ENCODE results near the gene BTBD19.
A peak's percentile ranks its signal among the peaks of the same experiment; 100 is the strongest.
"Not testable (repeated sequence)": the region's sequence is repeated elsewhere in the genome, so short reads cannot be mapped to it uniquely, and the experiment has no call there.

The BTBD19 gene

DNA sequence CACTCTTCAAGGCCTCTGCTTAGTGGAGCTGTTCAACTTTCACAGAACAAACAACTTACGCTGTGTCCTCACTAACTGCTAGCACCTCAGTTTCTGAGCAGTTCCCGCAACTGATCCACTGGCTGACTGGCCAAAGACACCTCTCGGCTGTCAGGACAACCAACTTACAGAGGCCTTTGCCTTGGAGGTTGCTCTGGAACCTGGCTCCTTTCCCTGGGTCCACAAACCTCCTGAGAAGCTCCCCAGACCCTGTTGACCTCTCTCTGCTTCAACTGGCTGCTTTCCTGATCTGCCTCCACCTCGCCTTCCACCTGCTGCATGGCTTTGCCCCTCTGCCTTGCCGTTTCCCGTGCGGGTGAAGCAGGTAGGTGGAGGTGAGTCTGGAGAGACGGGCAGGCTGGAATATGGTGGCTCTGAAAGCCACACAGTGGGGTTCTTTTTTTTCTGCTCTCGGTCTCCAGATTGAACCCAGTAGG, 13.0 kb downstream of the BTBD19 start:
- no peak overlapping the region for H3K27ac ChIP-seq (ENCODE audit: low read depth in 2 of 2, low read length in 2 of 2)
- peaks cover 12 to 14% of the 10 kb centered on the region in 2 donors for H3K4me1 ChIP-seq (ENCODE audit: control insufficient read depth in 2 of 2, insufficient read depth in 2 of 2, low read length in 2 of 2)
- H3K36me3 ChIP-seq (ENCODE audit: control insufficient read depth in 2 of 2, insufficient read depth in 2 of 2, low read length in 2 of 2), result no peaks in the 10 kb centered on the region
- no peak overlapping the region for H3K4me3 ChIP-seq (ENCODE audit: low read length in 2 of 2)
- H3K27me3 ChIP-seq (ENCODE audit: control insufficient read depth in 2 of 2, insufficient read depth in 2 of 2, low read length in 2 of 2), result no peaks in the 10 kb centered on the region
- no peak overlapping the region for H3K9ac ChIP-seq (ENCODE audit: low read depth in 1 of 2, low read length in 2 of 2)
- H3K9me3 ChIP-seq (ENCODE audit: control insufficient read depth in 2 of 2, low read length in 2 of 2), result no peaks in the 10 kb centered on the region

DNA sequence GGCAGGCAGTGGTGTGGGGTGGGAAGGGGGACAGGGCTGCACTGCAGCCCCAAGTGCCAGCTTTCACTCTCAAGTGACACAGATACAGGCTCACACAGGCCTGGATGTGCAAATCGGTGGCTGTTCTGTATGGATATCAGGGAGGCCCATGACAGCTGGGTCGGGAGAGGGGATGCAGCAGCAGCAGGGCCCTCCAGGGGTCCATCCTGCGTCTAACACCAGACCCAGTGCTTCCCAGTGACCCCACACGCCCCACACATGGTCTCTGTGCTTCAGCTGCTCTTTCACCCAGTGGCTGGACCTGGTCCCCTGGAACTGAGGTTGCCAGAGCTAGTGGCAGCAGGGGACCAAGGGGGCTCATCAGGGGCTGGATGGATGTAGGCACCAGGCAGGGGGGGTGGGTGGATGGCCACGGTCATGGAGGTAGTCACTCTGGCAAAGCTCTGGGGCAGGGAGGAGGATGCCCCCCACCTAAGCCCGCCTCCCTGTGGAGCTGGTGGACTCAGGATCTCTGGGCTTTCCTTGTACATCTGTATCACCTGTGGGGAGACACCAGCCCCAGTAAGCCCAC, 13.9 kb downstream of the BTBD19 start:
- Histone ChIP-seq H3K27me3 (ENCODE audit: control insufficient read depth in 2 of 2, insufficient read depth in 2 of 2, low read length in 2 of 2) (no peaks in the 10 kb centered on the region), H3K27ac (ENCODE audit: low read depth in 2 of 2, low read length in 2 of 2) (no peak overlapping the region), H3K9ac (ENCODE audit: low read depth in 1 of 2, low read length in 2 of 2) (no peak overlapping the region), H3K9me3 (ENCODE audit: control insufficient read depth in 2 of 2, low read length in 2 of 2) (no peaks in the 10 kb centered on the region), H3K4me1 (ENCODE audit: control insufficient read depth in 2 of 2, insufficient read depth in 2 of 2, low read length in 2 of 2) (peaks cover 12 to 14% of the 10 kb centered on the region in 2 donors), H3K4me3 (ENCODE audit: low read length in 2 of 2) (no peak overlapping the region), H3K36me3 (ENCODE audit: control insufficient read depth in 2 of 2, insufficient read depth in 2 of 2, low read length in 2 of 2) (no peaks in the 10 kb centered on the region)

DNA sequence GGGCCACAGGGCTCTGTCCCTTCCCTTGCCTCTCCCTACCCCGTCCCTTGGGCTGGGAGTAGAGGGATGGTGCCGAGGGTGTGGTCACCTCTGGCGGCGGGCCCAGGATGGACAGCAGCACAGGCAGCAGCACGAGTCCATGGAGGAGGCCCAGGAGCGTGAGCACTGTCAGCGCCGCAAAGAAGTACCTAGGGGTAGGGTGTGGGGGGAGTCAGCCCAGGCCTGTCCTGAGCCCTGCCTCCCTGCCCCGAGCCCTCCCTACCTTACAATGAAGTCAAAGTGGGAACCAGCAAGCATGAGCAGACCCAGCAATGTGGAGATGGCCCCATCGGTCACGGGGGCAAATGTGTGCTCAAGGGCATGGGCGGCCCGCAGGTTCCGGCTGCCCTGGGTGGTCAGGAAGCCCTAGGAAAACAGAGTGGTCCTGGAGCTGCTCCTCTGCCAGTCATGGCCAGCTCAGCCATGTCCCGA, 14.7 kb downstream of the BTBD19 start:
- no peaks in the 10 kb centered on the region for H3K27me3 ChIP-seq (ENCODE audit: control insufficient read depth in 2 of 2, insufficient read depth in 2 of 2, low read length in 2 of 2)
- no peak overlapping the region for H3K4me3 ChIP-seq (ENCODE audit: low read length in 2 of 2)
- H3K27ac ChIP-seq (ENCODE audit: low read depth in 2 of 2, low read length in 2 of 2), result no peak overlapping the region
- H3K4me1 ChIP-seq (ENCODE audit: control insufficient read depth in 2 of 2, insufficient read depth in 2 of 2, low read length in 2 of 2), result peaks cover 12 to 14% of the 10 kb centered on the region in 2 donors
- H3K36me3 ChIP-seq (ENCODE audit: control insufficient read depth in 2 of 2, insufficient read depth in 2 of 2, low read length in 2 of 2), result no peaks in the 10 kb centered on the region
- H3K9me3 ChIP-seq (ENCODE audit: control insufficient read depth in 2 of 2, low read length in 2 of 2), result no peaks in the 10 kb centered on the region
- no peak overlapping the region for H3K9ac ChIP-seq (ENCODE audit: low read depth in 1 of 2, low read length in 2 of 2)

DNA sequence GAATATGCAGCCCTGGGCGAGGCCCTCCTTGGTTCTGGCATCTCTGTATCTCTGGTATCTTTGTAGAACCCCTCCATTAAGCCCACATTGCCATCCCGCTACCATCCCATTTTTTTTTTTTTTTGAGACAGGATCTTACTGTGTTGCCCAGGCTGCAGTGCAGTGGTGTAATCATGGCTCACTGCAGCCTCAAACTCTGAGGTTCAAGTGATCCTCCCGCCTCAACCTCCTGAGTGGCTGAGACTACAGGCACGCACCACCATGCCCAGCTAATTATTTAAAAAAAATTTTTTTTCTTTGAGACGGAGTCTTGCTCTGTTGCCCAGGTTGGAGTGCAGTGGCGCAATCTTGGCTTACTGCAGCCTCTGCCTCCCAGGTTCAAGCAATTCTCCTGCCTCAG, 16.1 kb downstream of the BTBD19 start:
- not testable (repeated sequence) for H3K9me3 ChIP-seq (ENCODE audit: control insufficient read depth in 2 of 2, low read length in 2 of 2); H3K27me3 ChIP-seq (ENCODE audit: control insufficient read depth in 2 of 2, insufficient read depth in 2 of 2, low read length in 2 of 2); H3K36me3 ChIP-seq (ENCODE audit: control insufficient read depth in 2 of 2, insufficient read depth in 2 of 2, low read length in 2 of 2); H3K27ac ChIP-seq (ENCODE audit: low read depth in 2 of 2, low read length in 2 of 2); H3K9ac ChIP-seq (ENCODE audit: low read depth in 1 of 2, low read length in 2 of 2); H3K4me3 ChIP-seq (ENCODE audit: low read length in 2 of 2)
- peaks cover 8 to 10% of the 10 kb centered on the region in 2 donors for H3K4me1 ChIP-seq (ENCODE audit: control insufficient read depth in 2 of 2, insufficient read depth in 2 of 2, low read length in 2 of 2)

DNA sequence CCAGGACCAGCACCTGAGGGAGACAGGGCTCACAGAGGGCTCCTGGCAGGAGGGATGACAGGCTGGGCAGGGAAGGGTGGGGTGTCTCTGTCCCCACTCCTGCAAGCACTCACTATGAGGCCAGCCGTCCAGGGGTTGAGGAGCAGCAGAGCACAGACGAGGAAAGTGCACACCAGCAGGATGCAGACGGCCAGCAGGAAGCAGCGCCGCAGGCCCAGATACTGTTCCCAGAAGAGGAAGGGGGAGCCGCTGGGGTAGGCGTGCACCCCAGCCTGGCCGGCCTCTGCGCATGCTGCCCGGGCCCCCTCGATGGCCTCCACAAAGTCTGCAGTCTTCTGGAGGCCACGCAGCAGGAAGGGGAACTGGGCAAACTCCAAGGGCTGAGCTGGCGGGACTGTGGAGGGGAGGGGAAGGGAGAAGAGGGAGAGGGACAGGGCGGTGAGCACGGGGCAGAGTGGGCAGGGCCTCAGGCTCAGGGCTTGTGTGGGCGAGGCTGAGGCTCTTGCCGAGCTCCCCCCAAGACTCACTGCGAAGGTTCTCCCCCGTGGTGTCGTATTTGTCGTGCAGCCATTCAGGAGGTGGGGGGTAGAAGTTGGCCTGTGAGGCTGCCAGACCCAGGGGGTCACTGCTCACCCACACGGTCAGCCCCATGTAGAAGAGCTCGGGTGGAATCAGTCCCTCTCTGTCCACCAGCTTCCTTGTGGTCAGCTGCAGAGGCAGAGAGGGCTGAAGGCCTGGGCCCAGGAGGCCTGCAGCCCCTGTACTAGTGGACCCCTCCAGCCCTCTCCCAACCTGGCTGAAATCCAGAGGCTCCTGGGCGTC, 18.3 kb downstream of the BTBD19 start:
- H3K9ac ChIP-seq (ENCODE audit: low read depth in 1 of 2, low read length in 2 of 2), result peak overlapping the region in 1 of 2 donors; percentile 33
- peak overlapping the region; percentile 37 to 48 for H3K27ac ChIP-seq (ENCODE audit: low read depth in 2 of 2, low read length in 2 of 2)
- H3K27me3 ChIP-seq (ENCODE audit: control insufficient read depth in 2 of 2, insufficient read depth in 2 of 2, low read length in 2 of 2), result no peaks in the 10 kb centered on the region
- H3K4me3 ChIP-seq (ENCODE audit: low read length in 2 of 2), result no peak overlapping the region
- H3K36me3 ChIP-seq (ENCODE audit: control insufficient read depth in 2 of 2, insufficient read depth in 2 of 2, low read length in 2 of 2), result no peaks in the 10 kb centered on the region
- no peaks in the 10 kb centered on the region for H3K9me3 ChIP-seq (ENCODE audit: control insufficient read depth in 2 of 2, low read length in 2 of 2)
- H3K4me1 ChIP-seq (ENCODE audit: control insufficient read depth in 2 of 2, insufficient read depth in 2 of 2, low read length in 2 of 2), result no peaks in the 10 kb centered on the region

DNA sequence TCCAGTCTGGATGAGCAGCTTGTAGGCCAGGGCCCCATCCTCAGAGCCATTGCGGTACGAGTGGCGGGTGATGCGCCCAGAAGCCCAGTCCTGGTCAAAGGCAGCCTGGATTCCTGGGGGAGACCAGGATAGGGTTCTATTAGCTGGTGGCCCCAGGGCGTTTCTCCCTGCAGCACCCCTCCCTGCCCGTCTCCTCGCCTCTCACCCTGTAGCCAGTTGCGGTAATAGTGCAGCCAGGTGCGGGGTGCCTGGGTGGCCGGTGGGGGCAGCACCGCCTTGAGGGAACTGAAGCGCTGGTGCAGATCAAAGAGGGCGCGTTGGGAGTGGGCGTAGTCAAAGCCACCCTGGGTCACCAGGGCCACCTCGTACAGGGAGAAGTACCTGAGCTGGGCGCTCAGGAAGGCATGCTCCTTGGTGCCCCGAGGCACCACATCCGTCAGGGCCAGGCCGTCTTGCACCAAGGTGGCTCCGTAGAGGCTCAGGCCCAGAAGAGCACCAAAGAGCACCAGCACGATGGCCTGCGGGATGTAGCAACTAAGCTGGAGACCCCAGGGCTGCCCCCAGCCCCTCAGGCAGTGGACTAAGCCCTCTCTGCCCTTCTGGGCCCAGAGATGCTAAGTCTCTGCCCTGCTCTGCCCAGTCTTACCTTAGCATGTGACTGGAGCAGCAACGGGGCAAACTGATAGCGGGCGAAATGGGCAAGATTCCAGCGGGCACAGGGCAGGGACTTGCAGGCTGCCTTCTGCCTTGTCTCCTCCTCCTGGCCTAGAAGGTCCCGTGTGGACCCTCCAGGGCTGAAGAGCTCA, 19.1 kb downstream of the BTBD19 start:
- Histone ChIP-seq H3K4me3 (ENCODE audit: low read length in 2 of 2) (no peak overlapping the region), H3K9me3 (ENCODE audit: control insufficient read depth in 2 of 2, low read length in 2 of 2) (no peaks in the 10 kb centered on the region), H3K36me3 (ENCODE audit: control insufficient read depth in 2 of 2, insufficient read depth in 2 of 2, low read length in 2 of 2) (no peaks in the 10 kb centered on the region), H3K9ac (ENCODE audit: low read depth in 1 of 2, low read length in 2 of 2) (no peak overlapping the region), H3K4me1 (ENCODE audit: control insufficient read depth in 2 of 2, insufficient read depth in 2 of 2, low read length in 2 of 2) (no peaks in the 10 kb centered on the region), H3K27me3 (ENCODE audit: control insufficient read depth in 2 of 2, insufficient read depth in 2 of 2, low read length in 2 of 2) (no peaks in the 10 kb centered on the region), H3K27ac (ENCODE audit: low read depth in 2 of 2, low read length in 2 of 2) (no peak overlapping the region)

DNA sequence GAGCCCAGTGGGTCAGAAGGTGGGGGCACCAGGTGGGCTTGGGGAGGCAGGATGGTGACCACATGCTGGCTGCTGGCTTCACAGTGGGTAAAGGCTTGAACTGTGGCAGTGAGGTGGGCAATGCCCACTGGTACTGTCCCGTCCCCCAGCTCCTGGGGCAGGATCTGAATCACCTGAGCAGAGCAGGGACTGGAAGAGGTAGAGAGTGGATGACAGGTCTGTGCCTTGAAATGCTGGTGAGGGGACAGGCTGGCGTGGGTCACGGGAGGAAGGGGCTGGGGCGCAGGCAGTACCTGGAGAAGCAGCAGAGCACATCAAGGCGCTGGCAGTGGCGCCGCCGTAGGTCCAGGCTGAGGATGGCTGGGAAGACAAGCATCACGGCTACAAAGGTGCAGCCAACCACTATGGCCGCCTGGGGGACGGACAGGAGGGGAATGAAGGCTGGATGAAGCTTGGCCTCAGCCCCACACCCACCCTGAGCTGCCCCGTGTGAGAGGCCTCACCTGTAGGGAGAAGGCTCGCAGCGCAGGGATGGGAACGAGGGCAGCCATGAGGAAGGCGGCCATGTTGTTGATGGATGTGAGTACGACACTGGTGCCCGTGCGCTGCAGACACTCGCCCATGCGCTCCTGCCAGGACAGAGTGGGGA, 19.8 kb downstream of the BTBD19 start:
- Histone ChIP-seq H3K27me3 (ENCODE audit: control insufficient read depth in 2 of 2, insufficient read depth in 2 of 2, low read length in 2 of 2) (no peaks in the 10 kb centered on the region), H3K4me1 (ENCODE audit: control insufficient read depth in 2 of 2, insufficient read depth in 2 of 2, low read length in 2 of 2) (no peaks in the 10 kb centered on the region), H3K36me3 (ENCODE audit: control insufficient read depth in 2 of 2, insufficient read depth in 2 of 2, low read length in 2 of 2) (no peaks in the 10 kb centered on the region), H3K4me3 (ENCODE audit: low read length in 2 of 2) (no peak overlapping the region), H3K9ac (ENCODE audit: low read depth in 1 of 2, low read length in 2 of 2) (no peak overlapping the region), H3K9me3 (ENCODE audit: control insufficient read depth in 2 of 2, low read length in 2 of 2) (no peaks in the 10 kb centered on the region), H3K27ac (ENCODE audit: low read depth in 2 of 2, low read length in 2 of 2) (no peak overlapping the region)

DNA sequence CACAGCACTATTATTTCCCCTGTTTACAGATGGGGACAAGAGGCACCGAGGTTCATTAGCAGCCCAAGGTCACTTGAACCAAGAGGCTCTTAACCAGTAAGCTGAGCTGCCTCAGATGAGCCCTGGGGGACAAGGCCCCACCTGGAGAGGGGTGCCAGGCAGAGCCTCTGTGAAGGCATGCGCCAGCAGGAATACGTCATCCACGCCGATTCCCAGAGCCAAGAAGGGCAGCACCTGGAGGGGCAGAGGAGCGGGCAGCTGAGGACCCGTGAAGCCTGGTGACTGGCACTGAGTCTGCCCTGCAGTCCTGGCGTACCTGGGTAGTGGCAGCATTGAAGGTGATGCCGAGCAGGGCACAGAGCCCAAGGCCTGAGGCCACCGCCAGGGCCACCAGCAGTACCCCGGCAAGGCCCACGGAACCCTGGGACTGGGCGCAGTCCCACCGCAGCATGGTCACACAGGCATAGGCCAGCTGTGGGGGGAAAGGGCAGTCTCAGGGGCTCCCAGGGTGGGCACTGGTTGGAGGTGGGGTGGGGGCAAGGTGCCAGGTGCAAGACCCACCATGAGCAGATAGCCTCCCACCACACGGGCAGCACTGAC, 20.6 kb downstream of the BTBD19 start:
- H3K4me1 ChIP-seq (ENCODE audit: control insufficient read depth in 2 of 2, insufficient read depth in 2 of 2, low read length in 2 of 2), result no peaks in the 10 kb centered on the region
- no peak overlapping the region for H3K4me3 ChIP-seq (ENCODE audit: low read length in 2 of 2)
- no peaks in the 10 kb centered on the region for H3K36me3 ChIP-seq (ENCODE audit: control insufficient read depth in 2 of 2, insufficient read depth in 2 of 2, low read length in 2 of 2)
- no peak overlapping the region for H3K27ac ChIP-seq (ENCODE audit: low read depth in 2 of 2, low read length in 2 of 2)
- no peaks in the 10 kb centered on the region for H3K27me3 ChIP-seq (ENCODE audit: control insufficient read depth in 2 of 2, insufficient read depth in 2 of 2, low read length in 2 of 2)
- H3K9ac ChIP-seq (ENCODE audit: low read depth in 1 of 2, low read length in 2 of 2), result no peak overlapping the region
- no peaks in the 10 kb centered on the region for H3K9me3 ChIP-seq (ENCODE audit: control insufficient read depth in 2 of 2, low read length in 2 of 2)

DNA sequence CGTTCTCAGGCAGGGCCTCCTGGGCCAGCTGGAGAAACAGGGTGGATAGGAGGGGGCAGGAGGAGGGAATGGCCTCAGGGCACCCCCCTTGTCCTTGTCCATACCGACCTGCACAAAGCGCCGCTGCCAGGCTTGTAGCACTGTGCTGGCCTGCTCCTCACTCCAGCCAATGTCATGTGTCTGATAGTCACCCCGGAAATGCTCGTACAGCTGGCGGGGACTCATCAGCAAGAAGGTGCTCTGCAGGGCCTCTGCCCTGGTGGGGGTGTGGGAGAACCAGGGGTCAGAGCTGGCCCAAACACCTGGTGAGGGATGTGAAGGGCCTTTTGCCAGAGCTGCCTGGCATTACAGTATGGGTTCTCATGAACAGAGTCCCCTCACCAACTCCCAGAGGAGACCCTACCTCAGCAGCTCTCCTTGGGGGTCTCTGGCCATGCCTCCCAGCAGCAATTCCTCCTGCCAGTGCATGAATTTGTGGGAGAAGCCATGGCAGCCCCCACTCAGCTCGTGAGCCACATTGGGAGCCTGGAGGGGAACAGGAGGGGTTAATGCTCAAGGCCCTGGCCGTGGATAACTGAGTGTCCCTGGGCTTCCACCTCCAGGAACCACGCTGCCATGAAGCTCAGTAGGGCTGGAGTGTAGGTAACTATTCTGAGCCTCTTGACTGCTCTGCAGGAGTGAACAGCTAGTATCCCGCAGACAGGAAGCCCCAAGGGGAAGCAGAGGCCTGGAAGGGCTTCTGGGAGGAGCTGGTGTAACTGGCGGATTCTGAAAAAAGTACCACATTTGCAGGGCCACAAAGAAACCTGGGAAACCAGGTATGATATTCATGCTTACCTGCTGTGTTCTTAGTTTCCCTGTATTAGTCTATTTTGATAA, 21.4 kb downstream of the BTBD19 start:
- Histone ChIP-seq H3K4me1 (ENCODE audit: control insufficient read depth in 2 of 2, insufficient read depth in 2 of 2, low read length in 2 of 2) (no peaks in the 10 kb centered on the region), H3K27me3 (ENCODE audit: control insufficient read depth in 2 of 2, insufficient read depth in 2 of 2, low read length in 2 of 2) (no peaks in the 10 kb centered on the region), H3K9me3 (ENCODE audit: control insufficient read depth in 2 of 2, low read length in 2 of 2) (no peaks in the 10 kb centered on the region), H3K36me3 (ENCODE audit: control insufficient read depth in 2 of 2, insufficient read depth in 2 of 2, low read length in 2 of 2) (no peaks in the 10 kb centered on the region), H3K27ac (ENCODE audit: low read depth in 2 of 2, low read length in 2 of 2) (no peak overlapping the region), H3K4me3 (ENCODE audit: low read length in 2 of 2) (no peak overlapping the region), H3K9ac (ENCODE audit: low read depth in 1 of 2, low read length in 2 of 2) (no peak overlapping the region)

Measured in mucosa of rectum (tissue), 2 donors.